Measurements from ENCODE around the gene CCDC178. TPM values are rescaled to one million over a fixed set of nuclear protein-coding genes. Genes with fewer than 3 reads are reported as not detected.

Gene CCDC178
- total RNA-seq, 1 donor: not detected

DNA sequence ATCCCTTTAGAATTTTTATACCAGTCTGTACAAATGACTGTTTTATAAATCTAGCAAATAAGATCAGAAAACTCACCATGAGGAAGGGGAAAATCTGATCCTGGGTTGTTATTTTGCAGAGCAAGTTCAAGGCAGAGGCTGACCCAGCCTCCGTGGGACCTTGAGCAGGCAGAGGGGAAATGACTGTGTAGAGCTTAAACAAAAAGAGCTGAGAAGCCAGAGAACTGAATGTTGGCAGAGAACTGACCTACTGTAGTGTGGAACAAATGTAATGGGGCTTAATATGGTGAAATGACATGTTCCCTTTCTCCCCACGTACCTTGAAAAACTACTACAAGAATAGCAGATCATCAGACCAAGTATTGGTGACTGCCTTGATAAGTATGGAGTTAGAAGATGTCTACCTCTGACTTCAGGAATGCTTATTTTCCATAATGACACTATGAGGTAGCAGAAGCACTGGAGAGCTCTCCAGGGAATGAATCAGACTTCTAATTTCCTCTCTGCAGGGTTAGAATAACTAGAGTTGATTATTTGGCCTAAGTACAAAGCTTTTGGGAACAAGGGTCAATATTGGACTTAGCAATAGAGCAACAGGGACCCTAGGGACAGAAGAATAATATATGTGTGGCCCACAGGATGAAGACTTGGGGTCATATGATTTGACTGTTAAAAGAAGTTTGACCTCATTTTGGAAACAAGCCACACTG is 304.4 kb downstream of the CCDC178 start:
- no peak for DNase-seq (ENCODE audit: low read depth in 2 of 3, low spot score in 2 of 3)

DNA sequence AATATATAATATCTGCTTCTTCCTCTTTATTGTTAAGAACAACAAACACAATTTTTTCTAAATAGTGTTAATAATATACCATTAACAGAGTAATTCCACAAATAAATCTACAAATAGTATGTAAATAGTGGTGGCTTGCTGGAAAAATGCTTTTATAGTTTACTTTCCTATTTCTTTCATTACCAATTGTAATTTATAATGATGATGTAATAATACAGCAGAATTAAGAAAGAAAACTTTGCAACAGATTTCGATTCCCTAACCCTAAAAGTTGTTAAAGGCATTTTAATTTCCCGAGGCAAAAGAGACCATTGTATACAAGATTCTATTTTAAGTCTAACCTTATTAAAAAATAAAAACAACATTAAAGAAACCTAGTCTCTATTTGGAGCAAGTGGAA is 307.9 kb downstream of the CCDC178 start:
- DNase-seq (ENCODE audit: low read depth in 2 of 3, low spot score in 2 of 3): no peak

DNA sequence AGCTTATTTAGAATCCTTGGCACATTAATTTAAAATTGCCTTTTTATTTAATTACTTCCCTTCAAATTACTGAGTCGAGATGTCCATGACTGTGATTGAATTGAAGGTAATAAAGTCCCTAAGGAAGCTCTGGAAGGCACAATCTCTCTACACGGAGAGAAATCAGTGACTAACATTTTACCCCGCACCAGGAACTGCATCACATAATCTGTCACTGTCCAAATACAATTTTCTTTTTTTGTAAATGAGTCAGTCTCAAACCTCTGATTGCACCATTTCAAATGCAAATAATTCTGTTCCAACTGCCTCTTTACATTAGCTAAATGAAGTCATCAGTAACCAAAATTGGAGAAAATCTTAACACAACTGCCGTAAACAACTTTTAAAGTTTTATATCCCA is 311.9 kb downstream of the CCDC178 start:
- no peak for DNase-seq (ENCODE audit: low read depth in 2 of 3, low spot score in 2 of 3)

DNA sequence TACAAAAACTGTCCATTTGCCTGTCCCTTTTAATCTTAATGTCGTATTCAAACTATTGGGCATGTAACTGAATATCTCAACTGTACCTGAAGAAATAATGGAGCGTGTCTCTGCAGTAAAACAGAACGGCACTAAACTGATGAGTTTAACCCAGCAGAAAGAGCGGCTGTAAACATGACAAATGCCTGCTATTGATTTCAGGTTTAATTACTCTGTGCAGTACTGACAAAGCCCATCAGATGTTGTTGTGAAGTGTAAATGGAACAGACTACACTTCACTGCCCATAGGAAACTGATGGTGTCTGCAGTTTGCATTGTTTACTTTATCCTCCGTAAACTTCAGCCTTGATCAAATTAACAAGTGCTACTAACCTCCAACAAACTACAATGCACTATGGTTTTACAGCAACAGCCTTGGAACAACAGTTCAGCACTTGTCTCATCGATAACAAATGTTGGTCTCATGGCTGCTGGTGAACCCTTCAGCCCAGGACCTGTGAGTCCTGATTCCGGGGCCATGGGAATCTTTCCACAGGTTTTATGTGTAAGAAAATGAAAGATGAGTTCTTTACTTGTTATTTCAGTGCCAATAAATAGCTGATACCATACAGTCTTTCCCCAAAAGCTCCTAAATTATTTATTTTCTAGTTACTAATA is 316.5 kb downstream of the CCDC178 start:
- DNase-seq (ENCODE audit: low read depth in 2 of 3, low spot score in 2 of 3): no peak

DNA sequence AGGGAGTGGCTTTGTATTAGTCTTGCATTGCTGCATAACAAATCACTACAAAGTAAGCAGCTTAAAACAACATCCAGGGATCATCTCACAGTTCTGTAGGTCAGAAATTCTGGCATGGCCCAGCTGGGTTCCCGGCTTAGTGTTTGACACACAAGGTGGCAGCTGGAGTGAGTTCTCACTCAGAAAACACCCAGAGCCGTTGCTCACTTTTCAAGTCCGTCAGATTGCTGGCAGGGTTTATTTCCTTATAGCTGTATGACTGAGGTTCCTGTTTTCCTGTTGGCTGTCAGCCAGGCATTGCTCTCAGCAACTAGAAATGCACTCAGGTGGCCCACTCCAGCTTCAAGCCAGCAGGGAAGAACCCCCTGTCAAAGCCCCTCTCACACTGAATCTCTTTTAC is 324.1 kb downstream of the CCDC178 start:
- peak in 1 of 3 donors; percentile 6 for DNase-seq (ENCODE audit: low read depth in 2 of 3, low spot score in 2 of 3)

DNA sequence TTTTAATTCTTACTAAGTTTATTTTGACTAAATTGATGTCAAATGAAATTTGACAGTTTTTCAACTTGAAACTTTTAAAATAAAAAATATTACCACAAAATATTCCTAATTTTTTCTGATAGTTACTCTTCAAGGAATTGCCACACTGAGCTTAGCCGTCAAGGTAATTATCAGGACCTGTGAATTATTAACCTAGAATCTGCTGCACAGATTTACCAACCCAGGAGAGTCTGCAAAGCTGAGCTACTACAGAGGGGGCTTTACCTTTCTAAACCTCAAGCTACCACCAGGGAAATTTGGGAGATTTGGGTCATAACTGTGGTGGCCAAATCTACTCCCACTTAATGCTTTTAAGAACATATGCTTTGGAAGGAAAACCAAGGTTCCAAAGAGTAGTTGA is 324.6 kb downstream of the CCDC178 start:
- no peak for DNase-seq (ENCODE audit: low read depth in 2 of 3, low spot score in 2 of 3)

DNA sequence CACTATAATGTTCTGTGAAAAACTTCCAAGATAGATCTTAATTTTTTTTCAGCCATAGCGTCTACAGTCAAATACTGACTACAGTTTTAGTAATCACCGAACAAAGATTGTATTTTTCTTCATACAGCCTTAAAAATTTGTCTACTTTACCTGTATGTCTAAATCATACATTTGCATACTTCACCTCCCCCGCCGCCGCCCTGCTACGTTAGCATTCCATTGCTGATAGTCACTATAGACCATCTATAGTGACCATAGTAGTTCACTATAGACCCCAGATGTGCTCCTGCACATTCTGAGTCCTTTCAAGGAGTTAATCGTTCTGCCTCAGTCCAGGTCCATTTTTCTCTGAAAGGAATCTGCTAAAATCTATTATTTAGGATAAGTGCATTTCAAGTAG is 325.0 kb downstream of the CCDC178 start:
- DNase-seq (ENCODE audit: low read depth in 2 of 3, low spot score in 2 of 3): no peak

DNA sequence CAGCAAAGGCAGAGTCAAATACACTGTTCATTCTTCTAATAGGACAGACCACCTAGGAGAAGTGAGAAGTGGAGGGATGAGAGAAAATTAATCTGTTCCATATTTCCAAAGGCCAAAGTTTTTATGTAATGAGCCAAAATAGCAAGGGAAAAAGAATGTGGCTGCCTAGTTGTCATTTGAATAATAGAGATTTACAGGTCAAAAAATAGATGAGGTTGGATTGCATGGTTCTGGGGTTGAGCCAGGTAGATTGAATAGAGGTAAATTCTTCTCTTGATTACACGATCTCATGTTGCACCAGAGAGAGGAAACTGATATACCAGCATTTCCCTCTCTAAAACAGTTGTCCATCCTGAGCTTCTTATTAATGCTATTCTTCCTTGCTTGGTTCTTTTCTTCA is 325.8 kb downstream of the CCDC178 start:
- no peak for DNase-seq (ENCODE audit: low read depth in 2 of 3, low spot score in 2 of 3)

DNA sequence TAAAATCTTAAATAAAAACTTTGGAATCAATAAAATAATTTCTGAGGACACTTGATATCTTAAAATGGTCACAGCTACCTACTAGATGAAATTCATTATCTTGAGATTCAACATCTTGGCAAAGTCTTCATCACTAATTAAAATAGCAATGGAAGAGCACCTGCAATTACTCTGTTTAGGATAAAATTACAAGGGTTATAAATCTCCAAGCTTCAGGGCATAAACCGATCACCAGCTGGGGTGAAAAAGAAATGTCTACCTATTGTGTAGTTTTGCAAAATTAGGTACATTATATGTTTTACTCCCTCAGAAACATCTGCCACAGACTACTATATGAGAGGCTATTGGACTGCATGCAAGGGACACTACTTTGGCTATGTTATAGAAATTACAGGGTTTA is 327.1 kb downstream of the CCDC178 start:
- DNase-seq (ENCODE audit: low read depth in 2 of 3, low spot score in 2 of 3): no peak

DNA sequence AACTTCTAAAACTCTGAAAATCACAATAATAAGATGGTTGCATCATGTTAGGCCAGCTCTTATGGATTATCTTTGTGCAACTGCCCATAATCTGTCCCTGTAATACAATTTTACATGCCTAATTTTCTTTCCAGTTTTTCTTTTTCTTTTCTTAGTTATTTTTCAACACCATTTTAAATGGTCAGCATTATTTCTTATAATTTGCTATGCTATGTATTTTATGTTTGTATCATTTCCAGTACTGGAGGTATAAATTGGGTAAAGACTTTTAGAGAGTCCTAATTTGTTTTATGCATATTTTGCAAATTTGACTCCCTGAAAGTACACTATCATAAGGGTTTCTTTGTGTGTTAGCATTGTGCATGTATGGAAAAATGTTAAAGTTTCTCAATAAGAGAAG is 333.0 kb downstream of the CCDC178 start:
- no peak for DNase-seq (ENCODE audit: low read depth in 2 of 3, low spot score in 2 of 3)

DNA sequence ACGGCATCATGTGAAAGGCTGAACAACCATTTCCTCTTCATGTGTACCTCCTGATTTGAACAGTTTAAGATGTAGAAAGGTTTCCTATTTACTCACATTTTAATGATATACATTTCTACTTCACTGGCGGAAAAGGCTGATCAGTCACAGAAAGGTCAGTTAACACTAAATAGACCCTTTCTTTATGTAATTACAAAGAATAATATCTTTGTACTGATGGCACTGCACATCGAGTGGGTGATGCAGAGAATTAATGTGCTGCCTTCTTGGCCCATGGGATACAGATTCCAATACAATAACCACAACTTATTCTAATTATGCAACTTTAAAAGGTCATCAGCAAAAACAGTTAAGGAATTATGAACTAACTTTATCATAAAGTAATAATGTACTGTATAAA is 339.2 kb downstream of the CCDC178 start:
- no peak for DNase-seq (ENCODE audit: low read depth in 2 of 3, low spot score in 2 of 3)

DNA sequence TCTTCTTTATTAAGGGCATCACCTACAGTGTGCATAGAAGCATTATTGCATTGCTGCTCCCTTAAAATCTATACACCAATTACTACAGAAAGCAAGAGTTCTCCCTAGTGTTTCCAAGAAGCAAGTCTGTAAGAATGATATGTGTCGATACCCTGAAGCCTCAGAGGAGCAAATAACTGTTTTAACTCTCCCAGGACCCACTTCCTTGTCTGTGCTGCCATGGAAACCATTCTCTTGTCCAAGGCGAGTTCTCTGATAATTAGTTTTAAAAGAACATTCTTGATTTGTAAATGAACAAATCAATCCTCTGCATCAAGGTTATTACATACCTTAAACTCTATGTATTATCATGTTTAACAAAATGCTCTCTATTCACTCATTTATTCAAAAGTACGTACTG is 340.9 kb downstream of the CCDC178 start:
- no peak for DNase-seq (ENCODE audit: low read depth in 2 of 3, low spot score in 2 of 3)

DNA sequence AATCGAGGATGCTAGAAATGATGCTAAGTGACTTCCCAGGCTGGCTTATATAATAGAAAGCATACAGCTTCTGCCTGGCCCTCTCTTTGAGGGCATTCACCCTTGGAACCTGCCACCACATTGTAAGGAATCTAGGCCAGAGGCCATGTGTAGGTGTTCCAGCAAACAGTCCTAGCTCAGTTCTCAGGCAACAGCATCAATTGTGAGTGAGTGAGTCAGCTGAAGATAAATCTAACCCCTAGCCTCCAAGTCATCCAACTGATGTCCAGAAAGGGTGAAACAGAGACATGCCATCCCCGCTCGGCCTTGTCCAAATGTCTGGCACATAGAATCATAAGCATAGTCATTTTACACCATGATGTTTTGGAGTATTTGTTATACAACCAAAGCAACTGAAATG is 343.4 kb downstream of the CCDC178 start:
- DNase-seq (ENCODE audit: low read depth in 2 of 3, low spot score in 2 of 3): no peak

DNA sequence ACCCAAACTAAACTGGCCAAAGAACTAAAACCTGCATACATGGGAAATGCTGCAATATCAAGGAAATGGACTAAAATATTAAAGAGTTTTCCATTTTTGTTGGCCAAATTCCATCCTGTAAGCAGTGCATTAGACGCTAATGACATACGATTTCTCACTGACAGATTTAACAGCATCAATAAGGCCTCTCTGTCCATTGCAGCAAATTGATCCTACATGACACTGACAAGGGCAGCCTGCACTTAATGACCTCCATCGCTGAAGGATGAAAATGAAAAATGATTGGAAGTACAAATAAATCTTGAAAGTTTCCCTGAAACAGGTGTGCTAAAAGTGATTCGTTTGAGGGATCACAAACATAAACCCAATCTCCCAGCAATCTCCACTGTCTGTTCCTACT is 350.1 kb downstream of the CCDC178 start:
- DNase-seq (ENCODE audit: low read depth in 2 of 3, low spot score in 2 of 3): no peak

DNA sequence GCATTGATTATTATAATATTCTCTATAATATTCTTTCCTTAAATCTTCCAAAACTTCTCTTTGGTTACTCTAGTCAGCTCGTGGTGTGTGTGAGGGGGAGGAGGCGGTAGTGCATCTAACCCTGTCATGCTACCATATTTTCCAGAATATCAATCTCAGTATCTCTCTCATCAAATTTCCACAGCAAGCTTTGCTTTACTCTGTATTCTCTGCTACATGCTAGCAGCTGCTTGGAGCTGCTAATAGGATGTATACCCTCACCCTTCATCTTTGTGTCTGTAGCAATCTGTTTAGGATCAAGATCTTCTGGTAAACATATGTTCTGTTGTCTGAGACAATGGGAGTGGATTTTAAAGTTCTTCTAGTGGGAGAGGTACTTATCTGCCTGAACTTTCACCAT is 363.9 kb downstream of the CCDC178 start:
- DNase-seq (ENCODE audit: low read depth in 2 of 3, low spot score in 2 of 3): no peak

DNA sequence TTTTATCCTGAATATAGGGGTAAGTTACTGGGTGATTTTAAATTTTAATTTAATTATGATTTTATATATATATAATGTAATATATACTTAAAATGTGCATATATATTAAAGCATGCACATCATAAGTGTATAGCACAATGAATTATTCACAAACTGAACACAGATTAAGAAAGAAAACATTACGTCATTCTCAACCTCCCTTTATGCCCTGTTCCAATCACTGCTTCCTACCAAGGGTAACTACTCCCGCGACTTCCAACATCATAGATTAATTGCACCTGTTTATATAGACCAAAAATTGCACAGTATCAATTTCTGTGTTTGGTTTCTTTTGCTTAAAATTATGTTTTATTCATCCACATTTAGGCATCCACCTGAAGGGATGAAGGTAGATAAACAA is 366.4 kb downstream of the CCDC178 start:
- DNase-seq (ENCODE audit: low read depth in 2 of 3, low spot score in 2 of 3): no peak

DNA sequence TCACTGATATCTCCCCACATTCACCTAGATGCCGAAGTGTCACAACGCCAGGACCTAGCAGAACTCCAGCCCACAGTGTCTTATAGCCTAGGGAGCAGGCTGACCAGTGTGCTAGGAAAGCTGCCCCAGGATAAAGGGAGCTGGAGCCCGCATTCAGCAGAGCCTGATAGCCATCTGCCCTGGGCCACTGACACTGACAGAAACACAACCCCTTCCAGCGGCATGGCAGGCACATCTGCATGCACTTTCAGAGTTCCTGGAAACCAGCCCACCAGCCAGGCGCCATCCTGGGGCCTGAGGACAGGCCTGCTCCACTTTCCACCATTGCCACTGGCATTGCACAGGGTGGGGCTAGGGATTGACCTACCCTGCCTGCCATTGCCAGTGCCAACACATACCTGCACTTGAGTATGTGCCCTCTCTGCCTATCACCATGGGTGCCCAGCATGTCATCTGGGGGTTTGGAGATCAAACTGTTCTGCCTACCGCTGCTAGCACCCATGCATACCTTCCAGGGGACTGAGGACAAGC is 377.6 kb downstream of the CCDC178 start:
- no peak for DNase-seq (ENCODE audit: low read depth in 2 of 3, low spot score in 2 of 3)

DNA sequence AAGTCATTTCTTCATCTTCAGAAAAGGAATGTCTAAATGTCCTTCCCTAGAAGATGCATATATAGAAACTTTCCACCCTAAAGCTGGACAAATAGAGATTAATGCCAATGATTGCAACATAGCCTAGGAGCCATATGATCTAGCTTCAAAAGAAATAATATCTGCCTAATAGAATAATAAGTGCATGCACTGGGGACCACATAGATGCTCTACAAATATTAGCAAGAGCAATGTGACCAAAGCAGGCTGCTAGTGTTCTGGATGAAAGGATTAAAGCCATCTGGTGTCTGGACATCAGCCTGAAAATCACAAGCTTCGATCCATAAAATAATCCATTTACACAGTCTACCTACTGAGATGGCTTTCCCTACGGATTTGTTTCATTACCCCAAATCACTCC is 387.6 kb downstream of the CCDC178 start:
- no peak for DNase-seq (ENCODE audit: low read depth in 2 of 3, low spot score in 2 of 3)

DNA sequence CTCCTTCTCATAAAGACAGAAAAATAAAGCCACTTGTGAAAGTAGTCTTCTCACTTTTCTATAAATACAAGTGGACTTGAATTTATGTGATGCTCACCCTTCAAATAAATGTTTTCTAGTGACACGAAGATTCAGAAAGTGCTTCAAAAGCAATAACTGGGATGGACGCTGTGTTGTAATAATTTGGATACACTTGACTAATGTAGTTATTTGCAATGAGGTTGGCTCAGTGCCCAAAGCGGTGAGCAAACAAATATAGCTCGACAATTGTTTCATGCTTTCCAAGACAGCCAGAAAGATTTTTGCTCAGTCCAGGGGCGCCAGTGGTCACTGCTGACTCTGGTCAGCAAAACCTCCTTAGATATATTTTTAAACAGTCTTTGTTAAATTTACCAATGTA is 389.1 kb downstream of the CCDC178 start:
- DNase-seq (ENCODE audit: low read depth in 2 of 3, low spot score in 2 of 3): no peak

DNA sequence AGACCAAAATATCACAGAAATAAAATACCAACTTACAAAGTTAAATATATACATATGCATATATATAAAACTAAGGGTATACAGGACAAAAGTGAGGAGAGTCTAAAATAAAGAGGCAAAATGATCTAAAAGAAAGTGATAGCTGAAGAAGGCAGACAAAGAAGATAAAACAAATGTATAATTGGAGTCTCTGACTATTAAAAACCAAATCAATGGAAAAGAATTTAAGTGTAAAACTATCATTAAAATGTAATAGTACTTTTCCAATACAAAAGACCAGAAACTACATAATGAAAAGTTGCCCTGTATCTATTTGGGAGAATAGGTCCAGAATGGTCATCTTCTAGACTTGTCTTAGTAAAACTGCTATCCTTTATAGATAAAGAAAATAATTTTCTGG is 400.3 kb downstream of the CCDC178 start:
- no peak for DNase-seq (ENCODE audit: low read depth in 2 of 3, low spot score in 2 of 3)

DNA sequence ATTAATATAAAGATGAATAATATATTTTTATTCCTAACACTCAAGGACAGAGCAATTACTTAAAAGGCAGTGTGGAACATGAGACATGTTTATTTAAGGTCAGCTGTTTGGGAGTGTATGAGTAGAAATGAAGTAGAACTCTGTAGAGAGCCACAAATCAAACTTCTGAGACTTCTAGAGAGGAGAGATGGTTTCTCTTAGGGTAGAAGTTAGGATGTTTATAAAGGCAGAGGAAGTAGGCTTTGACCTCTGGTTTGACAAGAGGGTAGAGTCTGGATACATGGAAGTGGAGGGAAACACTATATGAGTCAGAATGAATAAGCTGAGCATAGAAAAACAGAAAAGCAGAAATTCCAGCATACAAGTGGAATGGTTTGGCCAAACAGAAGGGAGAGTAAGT is 405.6 kb downstream of the CCDC178 start:
- no peak for DNase-seq (ENCODE audit: low read depth in 2 of 3, low spot score in 2 of 3)

DNA sequence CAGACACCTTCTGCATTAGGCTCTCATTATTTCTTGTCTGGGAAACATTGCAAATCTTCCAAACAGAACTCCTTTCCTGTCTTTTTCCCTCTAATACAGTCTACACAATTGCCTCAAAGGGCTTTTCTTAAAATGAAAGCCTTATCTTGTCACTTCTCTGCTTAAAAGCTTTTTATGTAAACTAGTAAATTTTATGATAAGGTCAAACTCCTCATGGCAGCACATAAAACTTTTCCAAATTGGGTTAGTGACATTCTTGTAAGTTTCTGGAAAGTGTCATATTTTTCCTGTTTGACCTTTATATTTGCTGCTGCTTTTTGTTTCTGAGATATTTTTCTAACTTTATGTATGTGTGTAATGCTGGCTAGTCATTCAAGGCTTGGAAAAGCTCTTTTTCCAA is 406.3 kb downstream of the CCDC178 start:
- no peak for DNase-seq (ENCODE audit: low read depth in 2 of 3, low spot score in 2 of 3)

DNA sequence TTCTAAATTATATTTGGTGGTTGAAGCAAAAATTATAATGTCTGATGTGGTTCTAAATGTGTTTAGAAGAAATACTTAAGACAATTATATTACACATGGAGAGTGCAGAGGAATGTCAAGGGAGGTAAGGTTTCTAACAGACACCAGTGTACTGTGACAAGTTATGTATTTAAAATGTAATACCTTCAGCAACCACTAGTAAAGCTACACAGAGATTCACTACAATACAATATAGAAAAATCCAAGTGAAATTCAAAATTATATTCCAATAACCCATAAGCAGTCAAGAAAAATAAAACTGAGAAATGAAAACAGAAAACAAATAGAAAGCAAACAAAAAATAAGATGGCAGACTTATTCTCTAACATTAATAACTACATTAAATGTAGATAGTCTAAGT is 418.2 kb downstream of the CCDC178 start:
- no peak for DNase-seq (ENCODE audit: low read depth in 2 of 3, low spot score in 2 of 3)

Data from hematopoietic multipotent progenitor cell (in vitro differentiated cells).